Stimulated activated naive CD4-positive, alpha-beta T cell treated with Interleukin-2 at 50 U/mL for 16 hours (primary cell): Measurements from ENCODE around the gene PITPNC1.

ENCODE experiments used
- DNase-seq: peaks from one replicate; lab custom pipeline; 2025; lab: John Stamatoyannopoulos, UW

PITPNC1 gene

DNA sequence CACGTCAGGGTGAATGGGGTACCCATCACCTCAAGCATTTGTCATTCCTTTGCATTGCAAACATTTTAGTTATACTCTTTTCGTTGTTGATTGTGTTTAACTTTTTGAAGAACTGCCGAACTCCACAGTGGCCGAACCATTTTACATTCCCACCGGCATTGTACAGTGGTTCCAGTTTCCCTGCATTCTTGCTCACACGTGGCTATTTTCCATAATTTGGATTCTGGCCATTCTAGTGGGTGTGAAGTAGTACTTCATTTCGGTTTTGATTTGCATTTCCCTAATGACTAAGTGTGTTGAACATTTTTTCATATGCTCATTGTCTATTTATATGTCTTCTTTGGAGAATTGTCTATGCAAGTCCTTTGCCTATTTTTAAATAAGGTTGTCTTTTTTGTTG lies 353.6 kb downstream of the PITPNC1 start:
- no peak for DNase-seq

DNA sequence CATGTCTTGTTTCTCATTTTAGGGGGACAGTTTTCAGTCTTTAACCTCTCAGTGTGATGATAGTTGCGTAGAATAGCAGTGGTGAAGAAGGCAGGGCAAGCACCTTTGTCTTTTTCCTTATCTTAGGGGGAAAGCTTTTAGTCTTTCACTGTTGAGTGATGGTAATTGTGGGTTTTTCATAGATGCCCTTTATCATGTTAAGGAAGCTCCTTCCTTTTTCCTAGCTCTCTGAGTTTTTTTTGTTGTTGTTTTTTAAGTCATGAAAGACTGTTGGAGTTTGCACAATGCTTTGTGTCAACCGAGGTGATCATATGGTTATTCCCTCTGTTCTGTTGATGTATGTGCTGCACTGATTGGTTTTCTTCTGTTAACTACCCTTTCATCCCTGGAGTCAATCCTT lies 356.4 kb downstream of the PITPNC1 start:
- DNase-seq, result no peak

DNA sequence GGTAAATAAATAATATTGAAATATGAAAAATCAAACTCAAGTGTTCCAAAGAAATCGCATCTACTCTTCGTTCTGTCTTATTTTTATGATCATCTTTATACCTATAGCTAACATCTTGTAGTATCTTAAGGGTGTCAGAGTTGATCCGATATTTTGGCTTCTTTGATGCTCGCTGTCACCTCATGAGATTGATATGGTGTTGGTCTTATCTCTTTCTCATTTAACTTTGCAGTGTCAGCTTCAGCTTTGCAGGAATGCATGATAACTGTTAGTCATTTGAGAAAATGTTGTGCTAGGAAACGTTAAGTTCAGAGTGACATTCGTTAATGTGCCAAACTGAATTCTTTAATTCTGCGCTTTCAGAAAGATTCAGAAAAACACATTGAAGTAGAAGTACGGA lies 360.1 kb downstream of the PITPNC1 start:
- DNase-seq, result no peak

DNA sequence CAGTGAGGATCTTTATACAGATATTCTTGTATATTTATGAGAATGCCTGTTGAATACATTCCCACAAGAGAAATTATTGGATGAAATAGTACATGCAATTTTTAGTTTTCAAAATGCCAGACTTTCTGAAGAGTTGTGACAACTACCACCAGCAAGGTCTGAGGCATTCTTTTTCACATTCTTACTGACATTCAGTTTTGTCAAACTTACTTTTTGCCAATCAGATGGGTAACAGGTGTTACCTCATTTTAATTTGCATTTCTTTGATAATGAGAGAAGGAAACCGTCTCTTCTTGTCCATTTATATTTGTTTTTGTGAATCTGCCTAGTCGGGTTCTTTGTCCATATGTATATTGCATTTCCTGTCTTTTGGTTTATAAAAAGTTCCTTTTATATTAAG lies 364.9 kb downstream of the PITPNC1 start:
- no peak for DNase-seq
